HG03558 (cell line): ENCODE measurements around the gene KCTD8.

Experiments used
- ATAC-seq: cut with Tn5 transposase; IDR thresholded peaks from one replicate; pipeline ENCODE4 v1.9.1; 2021; ENCODE audit warnings: moderate number of reproducible peaks; ENCODE audit not compliant: unreplicated experiment; ENCODE audit errors: extremely low read depth

Gene KCTD8

GRCh38 chr4:44351069-44351468 is 97.5 kb downstream of the KCTD8 start:
- no peak for ATAC-seq

- no peak for ATAC-seq
These were observed 105.8 kb downstream of the KCTD8 start for GRCh38 chr4:44342800-44343199.

- no peak for ATAC-seq
These were observed 121.9 kb downstream of the KCTD8 start for GRCh38 chr4:44326741-44327140.

GRCh38 chr4:44320833-44321232 is 127.8 kb downstream of the KCTD8 start:
- no peak for ATAC-seq

GRCh38 chr4:44319129-44319528 is 129.5 kb downstream of the KCTD8 start:
- no peak for ATAC-seq

GRCh38 chr4:44313702-44314101 is 134.9 kb downstream of the KCTD8 start:
- no peak for ATAC-seq

- no peak for ATAC-seq
These were observed 161.1 kb downstream of the KCTD8 start for GRCh38 chr4:44287505-44287904.

GRCh38 chr4:44279469-44279868 is 169.1 kb downstream of the KCTD8 start:
- no peak for ATAC-seq

GRCh38 chr4:44279066-44279465 is 169.5 kb downstream of the KCTD8 start:
- no peak for ATAC-seq

- no peak for ATAC-seq
These were observed 191.1 kb downstream of the KCTD8 start for GRCh38 chr4:44257461-44257860.

GRCh38 chr4:44256414-44256813 is 192.2 kb downstream of the KCTD8 start:
- ATAC-seq = no peak

GRCh38 chr4:44237643-44238042 is 211.0 kb downstream of the KCTD8 start:
- ATAC-seq = no peak

- ATAC-seq = no peak
These were observed 212.7 kb downstream of the KCTD8 start for GRCh38 chr4:44235897-44236296.

GRCh38 chr4:44232262-44232661 is 216.3 kb downstream of the KCTD8 start:
- ATAC-seq = no peak

GRCh38 chr4:44231006-44231405 is 217.6 kb downstream of the KCTD8 start:
- ATAC-seq = no peak

GRCh38 chr4:44228326-44228725 is 220.3 kb downstream of the KCTD8 start:
- ATAC-seq = no peak

GRCh38 chr4:44221407-44221806 is 227.2 kb downstream of the KCTD8 start:
- no peak for ATAC-seq

GRCh38 chr4:44210750-44211149 is 237.9 kb downstream of the KCTD8 start:
- ATAC-seq = no peak

- ATAC-seq = no peak
These were observed 251.8 kb downstream of the KCTD8 start for GRCh38 chr4:44196796-44197195.

GRCh38 chr4:44194365-44194764 is 254.2 kb downstream of the KCTD8 start:
- ATAC-seq = no peak

GRCh38 chr4:44186850-44187246 is 261.8 kb downstream of the KCTD8 start:
- ATAC-seq = no peak

- no peak for ATAC-seq
These were observed 262.3 kb downstream of the KCTD8 start for GRCh38 chr4:44186096-44186849.
